ENCODE measurements around the gene TMCC1. TPM values are rescaled to one million over a fixed set of nuclear protein-coding genes. Genes with fewer than 3 reads are reported as not detected.
"Not testable (repeated sequence)": the region's sequence is repeated elsewhere in the genome, so short reads cannot be mapped to it uniquely, and the experiment has no call there.

TMCC1 gene
- total and polyA plus RNA-seq, 4 experiments from 2014 or later = 5.1 to 39.3 (median 21.3) TPM

- no peak overlapping the region for H3K4me3 ChIP-seq (ENCODE audit: low read length in 2 of 2)
- no peak for DNase-seq
These were observed 24.0 kb upstream of the TMCC1 start for GRCh38 chr3:129917423-129918007.

DNA sequence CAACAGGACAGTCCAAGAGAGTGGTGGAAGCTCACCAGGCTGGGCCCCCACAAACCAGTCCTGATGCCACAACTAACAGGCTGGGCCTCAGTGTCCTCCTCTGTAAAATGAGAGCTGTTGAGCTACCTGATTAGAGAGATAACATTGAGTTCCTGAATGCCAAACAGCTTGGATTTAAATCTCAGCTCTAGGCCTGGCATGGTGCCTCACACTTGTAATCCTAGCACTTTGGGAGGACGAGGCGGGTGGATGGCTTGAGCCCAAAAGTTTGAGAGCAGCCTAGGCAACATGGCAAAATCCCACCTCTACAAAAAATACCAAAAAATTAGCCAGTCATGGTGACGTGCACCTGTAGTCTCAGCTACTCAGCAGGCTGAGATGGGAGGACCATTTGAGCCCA lies 20.1 kb upstream of the TMCC1 start:
- Histone ChIP-seq H3K9me3 (ENCODE audit: control insufficient read depth in 1 of 2, low read length in 2 of 2) (peaks cover 0 to 16% of the 10 kb centered on the region in 2 donors), H3K27ac (ENCODE audit: low read depth, low read length) (no peak overlapping the region), H3K4me3 (ENCODE audit: low read length in 2 of 2) (no peak overlapping the region), H3K27me3 (ENCODE audit: insufficient read depth, low read length) (no peaks in the 10 kb centered on the region), H3K4me1 (ENCODE audit: insufficient read depth, low read length) (no peaks in the 10 kb centered on the region), H3K36me3 (ENCODE audit: insufficient read depth, low read length) (no peaks in the 10 kb centered on the region)
- ChIA-PET POLR2A (ENCODE audit: partially characterized antibody) (interaction anchor here (0.6 kb wide), 1 partner anchor 49 kb away, joined by 4 read pairs; no protein-coding TSS in a partner anchor), CTCF (ENCODE audit: partially characterized antibody) (interaction anchor here (0.6 kb wide), 1 partner anchor 1125 kb away, joined by 3 read pairs; no protein-coding TSS in a partner anchor)
- peaks cover 0 to 6% of the 10 kb centered on the region in 2 donors for H3K36me3 Mint-ChIP-seq
- peaks cover 3 to 7% of the 10 kb centered on the region in 2 donors for H3K27me3 Mint-ChIP-seq
- intact Hi-C loops (cut with micrococcal nuclease) = no loop called here
- H3K4me1 Mint-ChIP-seq = no peaks in the 10 kb centered on the region
- H3K27ac Mint-ChIP-seq = no peak overlapping the region
- peaks cover 0 to 44% (median 29%) of the 10 kb centered on the region in 8 donors for H3K9me3 Mint-ChIP-seq
- H3K4me3 Mint-ChIP-seq = no peak overlapping the region
- DNase-seq = no peak

More at GRCh38 chr3:129917423-129918007, 24.0 kb upstream of the TMCC1 start:
- intact Hi-C loops (cut with micrococcal nuclease) = no loop called here
- ChIA-PET POLR2A (ENCODE audit: partially characterized antibody) (no interaction called here), CTCF (ENCODE audit: partially characterized antibody) (no interaction called here)
- H3K27ac ChIP-seq (ENCODE audit: low read depth, low read length) = no peak overlapping the region
- H3K9me3 ChIP-seq (ENCODE audit: control insufficient read depth in 1 of 2, low read length in 2 of 2) = peaks cover 0 to 18% of the 10 kb centered on the region in 2 donors
- peaks cover 4 to 6% of the 10 kb centered on the region in 2 donors for H3K36me3 Mint-ChIP-seq
- H3K27me3 Mint-ChIP-seq = peaks cover 3% of the 10 kb centered on the region in 2 donors
- no peaks in the 10 kb centered on the region for H3K36me3 ChIP-seq (ENCODE audit: insufficient read depth, low read length)
- no peaks in the 10 kb centered on the region for H3K4me1 ChIP-seq (ENCODE audit: insufficient read depth, low read length)
- no peaks in the 10 kb centered on the region for H3K27me3 ChIP-seq (ENCODE audit: insufficient read depth, low read length)
- no peak overlapping the region for H3K4me3 Mint-ChIP-seq
- H3K27ac Mint-ChIP-seq = no peak overlapping the region
- H3K9me3 Mint-ChIP-seq = peaks cover 0 to 58% (median 37%) of the 10 kb centered on the region in 8 donors
- H3K4me1 Mint-ChIP-seq = no peaks in the 10 kb centered on the region

GRCh38 chr3:129911261-129911861 lies 17.9 kb upstream of the TMCC1 start:
- H3K4me1 ChIP-seq (ENCODE audit: insufficient read depth, low read length) = no peaks in the 10 kb centered on the region
- H3K27me3 Mint-ChIP-seq = peaks cover 3 to 10% of the 10 kb centered on the region in 2 donors
- DNase-seq = no peak
- no peaks in the 10 kb centered on the region for H3K9me3 ChIP-seq (ENCODE audit: control insufficient read depth in 1 of 2, low read length in 2 of 2)
- no peak overlapping the region for H3K4me3 ChIP-seq (ENCODE audit: low read length in 2 of 2)
- no peaks in the 10 kb centered on the region for H3K27me3 ChIP-seq (ENCODE audit: insufficient read depth, low read length)
- H3K4me1 Mint-ChIP-seq = no peaks in the 10 kb centered on the region
- CTCF ChIA-PET (ENCODE audit: partially characterized antibody) = interaction anchor here (1.0 kb wide), 1 partner anchor 23 kb away, joined by 3 read pairs; no protein-coding TSS in a partner anchor
- H3K36me3 Mint-ChIP-seq = peaks cover 0 to 10% of the 10 kb centered on the region in 2 donors
- peaks cover 0 to 39% (median 20%) of the 10 kb centered on the region in 8 donors for H3K9me3 Mint-ChIP-seq
- POLR2A ChIA-PET (ENCODE audit: partially characterized antibody) = no interaction called here
- intact Hi-C loops (cut with micrococcal nuclease) = no loop called here
- H3K4me3 Mint-ChIP-seq = no peak overlapping the region
- no peak overlapping the region for H3K27ac ChIP-seq (ENCODE audit: low read depth, low read length)
- H3K27ac Mint-ChIP-seq = no peak overlapping the region
- H3K36me3 ChIP-seq (ENCODE audit: insufficient read depth, low read length) = no peaks in the 10 kb centered on the region

DNA sequence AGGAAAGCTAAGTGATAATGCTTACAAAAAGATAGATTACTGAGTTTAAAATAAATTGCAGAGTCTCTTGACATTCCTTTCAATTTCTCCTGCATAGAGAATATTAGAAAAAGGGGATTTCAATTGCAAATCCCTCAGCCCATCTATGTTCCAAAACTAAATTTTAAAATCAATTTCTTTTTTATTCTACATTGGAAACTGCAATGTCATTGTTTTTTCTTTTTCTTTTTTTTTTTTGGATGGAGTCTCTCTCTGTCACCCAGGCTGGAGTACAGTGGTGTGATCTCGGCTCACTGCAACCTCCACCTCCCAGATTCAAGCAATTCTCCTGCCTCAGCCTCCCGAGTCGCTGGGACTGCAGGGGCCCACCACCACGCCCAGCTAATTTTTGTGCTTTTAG lies 15.7 kb upstream of the TMCC1 start:
- intact Hi-C loops (cut with micrococcal nuclease); H3K4me3 ChIP-seq (ENCODE audit: low read length in 2 of 2); H3K27me3 ChIP-seq (ENCODE audit: insufficient read depth, low read length); POLR2A ChIA-PET (ENCODE audit: partially characterized antibody); DNase-seq; H3K4me1 Mint-ChIP-seq; H3K27me3 Mint-ChIP-seq; H3K4me1 ChIP-seq (ENCODE audit: insufficient read depth, low read length); H3K36me3 ChIP-seq (ENCODE audit: insufficient read depth, low read length); H3K9me3 ChIP-seq (ENCODE audit: control insufficient read depth in 1 of 2, low read length in 2 of 2); H3K27ac ChIP-seq (ENCODE audit: low read depth, low read length); H3K4me3 Mint-ChIP-seq; H3K27ac Mint-ChIP-seq: not testable (repeated sequence)
- H3K9me3 Mint-ChIP-seq = peaks cover 0 to 43% (median 28%) of the 10 kb centered on the region in 8 donors
- H3K36me3 Mint-ChIP-seq = peaks cover 10 to 17% of the 10 kb centered on the region in 2 donors
- CTCF ChIA-PET (ENCODE audit: partially characterized antibody) = interaction anchor here (1.1 kb wide), 1 partner anchor 24 kb away, joined by 5 read pairs; no protein-coding TSS in a partner anchor

- ChIA-PET POLR2A (ENCODE audit: partially characterized antibody) (no interaction called here), CTCF (ENCODE audit: partially characterized antibody) (interaction anchor here (0.8 to 1.1 kb wide), 2 partner anchors 25 to 281 kb away, joined by 3 to 5 read pairs; no protein-coding TSS in a partner anchor)
- H3K9me3 Mint-ChIP-seq = peaks cover 4 to 46% (median 29%) of the 10 kb centered on the region in 8 donors
- no peak for DNase-seq
- H3K4me1 ChIP-seq (ENCODE audit: insufficient read depth, low read length) = no peaks in the 10 kb centered on the region
- H3K9me3 ChIP-seq (ENCODE audit: control insufficient read depth in 1 of 2, low read length in 2 of 2) = no peaks in the 10 kb centered on the region
- H3K4me1 Mint-ChIP-seq = no peaks in the 10 kb centered on the region
- no peak overlapping the region for H3K27ac ChIP-seq (ENCODE audit: low read depth, low read length)
- H3K36me3 ChIP-seq (ENCODE audit: insufficient read depth, low read length) = no peaks in the 10 kb centered on the region
- H3K4me3 ChIP-seq (ENCODE audit: low read length in 2 of 2) = no peak overlapping the region
- H3K27me3 ChIP-seq (ENCODE audit: insufficient read depth, low read length) = no peaks in the 10 kb centered on the region
- intact Hi-C loops (cut with micrococcal nuclease) = no loop called here
- H3K4me3 Mint-ChIP-seq = no peak overlapping the region
- H3K36me3 Mint-ChIP-seq = peaks cover 10 to 22% of the 10 kb centered on the region in 2 donors
- peaks cover 3 to 12% of the 10 kb centered on the region in 2 donors for H3K27me3 Mint-ChIP-seq
- no peak overlapping the region for H3K27ac Mint-ChIP-seq
These were observed 14.9 kb upstream of the TMCC1 start for GRCh38 chr3:129908417-129908816.

GRCh38 chr3:129901272-129901671 lies 7.8 kb upstream of the TMCC1 start:
- H3K27me3 ChIP-seq (ENCODE audit: insufficient read depth, low read length); DNase-seq; H3K4me1 ChIP-seq (ENCODE audit: insufficient read depth, low read length); POLR2A ChIA-PET (ENCODE audit: partially characterized antibody); H3K27me3 Mint-ChIP-seq; H3K4me3 Mint-ChIP-seq; H3K27ac Mint-ChIP-seq; H3K4me3 ChIP-seq (ENCODE audit: low read length in 2 of 2); intact Hi-C loops (cut with micrococcal nuclease); H3K36me3 ChIP-seq (ENCODE audit: insufficient read depth, low read length); H3K27ac ChIP-seq (ENCODE audit: low read depth, low read length); H3K9me3 ChIP-seq (ENCODE audit: control insufficient read depth in 1 of 2, low read length in 2 of 2); CTCF ChIA-PET (ENCODE audit: partially characterized antibody); H3K4me1 Mint-ChIP-seq: not testable (repeated sequence)
- peaks cover 4 to 29% (median 24%) of the 10 kb centered on the region in 8 donors for H3K9me3 Mint-ChIP-seq
- peaks cover 14% of the 10 kb centered on the region in 2 donors for H3K36me3 Mint-ChIP-seq

DNA sequence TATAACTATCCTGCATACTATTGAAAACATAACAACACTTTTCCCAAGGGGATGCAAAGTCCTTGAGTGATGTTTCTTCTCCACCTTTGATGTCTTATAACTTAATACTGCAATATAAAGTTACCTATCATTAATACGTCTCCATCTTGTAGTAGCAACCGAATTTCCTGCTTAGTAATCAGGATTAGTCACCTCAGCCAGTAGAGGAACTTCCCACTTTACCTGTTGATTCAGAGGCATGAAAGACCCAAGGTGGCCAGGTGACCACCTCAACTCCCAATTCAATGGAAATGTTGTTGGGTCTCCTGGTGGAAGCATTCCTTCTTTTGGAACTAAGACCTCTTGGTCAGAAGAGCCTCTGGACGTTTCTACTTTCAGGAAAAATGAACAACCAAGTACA lies 3.5 kb upstream of the TMCC1 start:
- peaks cover 3 to 6% of the 10 kb centered on the region in 2 donors for H3K36me3 Mint-ChIP-seq
- POLR2A ChIA-PET (ENCODE audit: partially characterized antibody) = interaction anchor here (0.7 kb wide), 1 partner anchor 13 kb away, joined by 3 read pairs; no protein-coding TSS in a partner anchor
- H3K9me3 Mint-ChIP-seq = peaks cover 0 to 7% (median 0%) of the 10 kb centered on the region in 8 donors
- Histone ChIP-seq H3K9me3 (ENCODE audit: control insufficient read depth in 1 of 2, low read length in 2 of 2) (no peaks in the 10 kb centered on the region), H3K4me3 (ENCODE audit: low read length in 2 of 2) (no peak overlapping the region), H3K36me3 (ENCODE audit: insufficient read depth, low read length) (no peaks in the 10 kb centered on the region), H3K27me3 (ENCODE audit: insufficient read depth, low read length) (no peaks in the 10 kb centered on the region), H3K4me1 (ENCODE audit: insufficient read depth, low read length) (peaks cover 16% of the 10 kb centered on the region), H3K27ac (ENCODE audit: low read depth, low read length) (no peak overlapping the region)
- CTCF ChIA-PET (ENCODE audit: partially characterized antibody) = no interaction called here
- no peak overlapping the region for H3K27ac Mint-ChIP-seq
- peaks cover 1 to 2% of the 10 kb centered on the region in 2 donors for H3K27me3 Mint-ChIP-seq
- no peak for DNase-seq
- H3K4me3 Mint-ChIP-seq = no peak overlapping the region
- peaks cover 5 to 18% (median 13%) of the 10 kb centered on the region in 4 donors for H3K4me1 Mint-ChIP-seq
- intact Hi-C loops (cut with micrococcal nuclease) = loop anchor here (10.0 kb wide), 1 partner anchor 1128 kb away; the partner anchor contains the start of genes ASTE1 and NEK11
